ENCODE measurements around the gene PRDM2.

The PRDM2 gene

GRCh38 chr1:13797397-13797796 is 97.4 kb downstream of the PRDM2 start:
- no peak for DNase-seq (ENCODE audit: low read depth)
- no peak overlapping the region for H3K4me3 ChIP-seq (ENCODE audit: low read length)
- no peak for TF ChIP-seq CTCF (conservative IDR thresholded peaks at IDR 0.05; ENCODE audit: low read depth, low read length)

- TF ChIP-seq CTCF (conservative IDR thresholded peaks at IDR 0.05; ENCODE audit: low read depth, low read length) = no peak
- no peak for DNase-seq (ENCODE audit: low read depth)
- no peak overlapping the region for H3K4me3 ChIP-seq (ENCODE audit: low read length)
These were observed 98.1 kb downstream of the PRDM2 start for GRCh38 chr1:13798120-13798519.

- no peak overlapping the region for H3K4me3 ChIP-seq (ENCODE audit: low read length)
- no peak for DNase-seq (ENCODE audit: low read depth)
- no peak for TF ChIP-seq CTCF (conservative IDR thresholded peaks at IDR 0.05; ENCODE audit: low read depth, low read length)
These were observed 99.7 kb downstream of the PRDM2 start for GRCh38 chr1:13799502-13800283.

- no peak for TF ChIP-seq CTCF (conservative IDR thresholded peaks at IDR 0.05; ENCODE audit: low read depth, low read length)
- H3K4me3 ChIP-seq (ENCODE audit: low read length) = no peak overlapping the region
- DNase-seq (ENCODE audit: low read depth) = no peak
These were observed 101.2 kb downstream of the PRDM2 start for GRCh38 chr1:13801232-13801631.

- H3K4me3 ChIP-seq (ENCODE audit: low read length) = no peak overlapping the region
- DNase-seq (ENCODE audit: low read depth) = no peak
- no peak for TF ChIP-seq CTCF (conservative IDR thresholded peaks at IDR 0.05; ENCODE audit: low read depth, low read length)
These were observed 101.9 kb downstream of the PRDM2 start for GRCh38 chr1:13801655-13802486.

- H3K4me3 ChIP-seq (ENCODE audit: low read length) = no peak overlapping the region
- TF ChIP-seq CTCF (conservative IDR thresholded peaks at IDR 0.05; ENCODE audit: low read depth, low read length) = no peak
These were observed 103.0 kb downstream of the PRDM2 start for GRCh38 chr1:13802782-13803545.

More at GRCh38 chr1:13802782-13803545, 103.0 kb downstream of the PRDM2 start:
- no peak for DNase-seq (ENCODE audit: low read depth)

All from retinal pigment epithelial cell (primary cell).